HCT116 (cell line): ENCODE data around the gene TENT4A. TPM values are rescaled to one million over a fixed set of nuclear protein-coding genes. Genes with fewer than 3 reads are reported as not detected.

ENCODE experiments used
- ATAC-seq: fragments of 200-7000 bp; cut with Tn5 transposase; 2 replicates; pipeline ENCODE4 v1.9.1; 2020; ENCODE audit warnings: mild to moderate bottlenecking, moderate library complexity
- BruUV-seq: library from RNA; stranded (reverse); fragments of 400-500 nt; replicated peaks from 2 replicates; lab custom pipeline; 2021; lab: Mats Ljungman, UMichigan
- CTCF ChIA-PET: fragments of 300-600 bp; sonication (Branson Sonifier 250); formaldehyde crosslinking; loops from one replicate; lab custom pipeline; 2021; ENCODE audit warnings: antibody characterized with exemption; lab: Charles Lee
- POLR2A ChIA-PET: fragments of 300-600, 350-600 bp; sonication (Branson Sonifier 250); formaldehyde crosslinking; loops from one replicate; lab custom pipeline; 2021; ENCODE audit warnings: antibody characterized with exemption; lab: Charles Lee
- RAD21 ChIA-PET, 2 experiments: fragments of 300-600 bp; sonication (Branson Sonifier 250); formaldehyde crosslinking; loops; one replicate each; lab custom pipeline; 2023; ENCODE audit warnings: low total read pairs in 2 of 2; ENCODE audit not compliant: uncharacterized antibody in 2 of 2, unreplicated experiment in 2 of 2, low non-redundant PET in 1 of 2; lab: Charles Lee
- DNase-seq: peaks from one replicate; pipeline ENCODE4 v3.0.0-alpha.2; 2010; ENCODE audit warnings: low read depth, low spot score
- H2AFZ ChIP-seq: fragments of 200-600 bp; shearing (Covaris generic), sonication (generic); 2 replicates; pipeline ENCODE4 v1.6.1; 2017; ENCODE audit warnings: low read depth, mixed run types, mixed read lengths, antibody characterized with exemption, low read length; ENCODE audit not compliant: poor library complexity, severe bottlenecking
- H3K27ac ChIP-seq: 2 replicates; pipeline ENCODE4 v1.5.1; 2012; ENCODE audit warnings: low read depth, low read length
- H3K27me3 ChIP-seq: fragments of 200-600 bp; sonication (generic); 2 replicates; pipeline ENCODE4 v1.6.1; 2016; ENCODE audit warnings: mixed run types, low read length, mixed read lengths; ENCODE audit not compliant: insufficient read depth
- H3K36me3 ChIP-seq, 2 experiments: fragments of 200-500 bp in 1 of 2; fragments of 200-600 bp in 1 of 2; sonication (Bioruptor generic) in 1 of 2; sonication (generic) in 1 of 2; 2 replicates each; pipeline versions ENCODE4 v1.5.1 to v1.6.1; 2014 to 2016; ENCODE audit warnings: low read length in 2 of 2, inconsistent platforms in 1 of 2, mixed read lengths in 1 of 2, mixed run types in 1 of 2; ENCODE audit not compliant: insufficient read depth in 2 of 2, control insufficient read depth in 1 of 2
- H3K4me1 ChIP-seq, 2 experiments: fragments of 200-600 bp in 1 of 2; sonication (generic) in 1 of 2; 2 replicates each; pipeline versions ENCODE4 v1.5.1 to v1.6.1; 2012 to 2017; ENCODE audit warnings: low read length in 2 of 2, inconsistent platforms in 1 of 2, mild to moderate bottlenecking in 1 of 2, mixed read lengths in 1 of 2, mixed run types in 1 of 2, moderate library complexity in 1 of 2; ENCODE audit not compliant: insufficient read depth in 2 of 2, control insufficient read depth in 1 of 2
- H3K4me2 ChIP-seq: fragments of 200-600 bp; sonication (generic); 2 replicates; pipeline ENCODE4 v1.6.1; 2017; ENCODE audit warnings: mixed run types, low read length, mixed read lengths
- H3K4me3 ChIP-seq, 2 experiments: fragments of 200-600 bp in 1 of 2; sonication (generic) in 1 of 2; replicated peaks in 1 of 2; 2 replicates each; pipeline ENCODE4 v1.5.1; 2011 to 2016; ENCODE audit warnings: low read length in 2 of 2, control low read depth in 1 of 2, low read depth in 1 of 2, mild to moderate bottlenecking in 1 of 2, mixed read lengths in 1 of 2, mixed run types in 1 of 2
- H3K79me2 ChIP-seq: fragments of 200-600 bp; sonication (generic); 2 replicates; pipeline ENCODE4 v1.6.1; 2017; ENCODE audit warnings: mild to moderate bottlenecking, mixed run types, low read length, moderate library complexity, mixed read lengths; ENCODE audit not compliant: insufficient read depth
- H3K9ac ChIP-seq: fragments of 200-600 bp; sonication (generic); 2 replicates; pipeline ENCODE4 v1.6.1; 2016; ENCODE audit warnings: low read length, mixed read lengths
- H3K9me2 ChIP-seq: fragments of 200-600 bp; sonication (generic), shearing (Covaris generic); 2 replicates; pipeline ENCODE4 v1.6.1; 2017; ENCODE audit warnings: mixed run types, mild to moderate bottlenecking, moderate library complexity; ENCODE audit not compliant: insufficient read depth
- H3K9me3 ChIP-seq, 2 experiments: fragments of 200-500 bp in 1 of 2; fragments of 200-600 bp in 1 of 2; sonication (Bioruptor generic) in 1 of 2; sonication (generic) in 1 of 2; 2 replicates each; pipeline ENCODE4 v1.6.1; 2014 to 2017; ENCODE audit warnings: low read length in 2 of 2, mixed read lengths in 2 of 2, inconsistent platforms in 1 of 2, low read depth in 1 of 2, mild to moderate bottlenecking in 1 of 2, mixed run types in 1 of 2, moderate library complexity in 1 of 2; ENCODE audit not compliant: control insufficient read depth in 1 of 2, insufficient read depth in 1 of 2
- H4K20me1 ChIP-seq: fragments of 200-600 bp; sonication (generic), shearing (Covaris generic); 2 replicates; pipeline ENCODE4 v1.6.1; 2017; ENCODE audit warnings: mixed run types, mild to moderate bottlenecking, moderate library complexity; ENCODE audit not compliant: insufficient read depth
- CEBPB ChIP-seq: IDR thresholded peaks from 2 replicates; pipeline ENCODE4 v1.6.1; 2012; ENCODE audit warnings: low read depth
- ELF1 ChIP-seq: IDR thresholded peaks from 2 replicates; pipeline ENCODE4 v1.6.1; 2012; ENCODE audit warnings: low read depth, borderline replicate concordance
- EZH2phosphoT487 ChIP-seq: fragments of 200-600 bp; IDR thresholded peaks from 2 replicates; pipeline ENCODE4 v1.6.1; 2018; ENCODE audit warnings: antibody characterized with exemption, borderline replicate concordance
- FOSL1 ChIP-seq: IDR thresholded peaks from 2 replicates; pipeline ENCODE4 v1.6.1; 2012; ENCODE audit warnings: low read depth
- MAX ChIP-seq: IDR thresholded peaks from 2 replicates; pipeline ENCODE4 v1.6.1; 2012
- POLR2A ChIP-seq: IDR thresholded peaks from 2 replicates; pipeline ENCODE4 v1.7.0; 2011; ENCODE audit warnings: borderline replicate concordance; ENCODE audit not compliant: insufficient read depth, insufficient read length; ENCODE audit errors: extremely low read depth
- POLR2AphosphoS5 ChIP-seq: IDR thresholded peaks from 2 replicates; pipeline ENCODE4 v1.6.1; 2011; ENCODE audit warnings: mild to moderate bottlenecking, low read depth, low read length, moderate library complexity
- RAD21 ChIP-seq: IDR thresholded peaks from 2 replicates; pipeline ENCODE4 v1.6.1; 2012; ENCODE audit warnings: low read depth, mild to moderate bottlenecking
- SIN3A ChIP-seq: IDR thresholded peaks from 2 replicates; pipeline ENCODE4 v1.6.1; 2012; ENCODE audit warnings: low read depth
- SP1 ChIP-seq: IDR thresholded peaks from 2 replicates; pipeline ENCODE4 v1.6.1; 2012; ENCODE audit warnings: low read depth
- ZFX ChIP-seq: fragments of 450-650 bp; IDR thresholded peaks from 2 replicates; pipeline ENCODE4 v1.6.1; 2017
- ZNF274 ChIP-seq: fragments of 200-500 bp; sonication (Bioruptor generic); IDR thresholded peaks from 2 replicates; pipeline ENCODE4 v1.6.1; 2014; ENCODE audit warnings: mild to moderate bottlenecking, low read depth, low read length, inconsistent platforms
- intact Hi-C: fragments of 100-400 bp; cut with micrococcal nuclease; formaldehyde crosslinking; loops from 2 replicates; pipeline ENCODE4 v1.10.0; 2022
- total RNA-seq: library from RNA; stranded (reverse); gene quantifications from one replicate; pipeline ENCODE4 v1.2.1, GENCODE V29; 2021; ENCODE audit not compliant: unreplicated experiment
- TF ChIP-seq, protein P1 (sequence below): IDR thresholded peaks from 2 replicates; pipeline ENCODE4 v1.6.1; 2011; ENCODE audit warnings: mild to moderate bottlenecking, low read length, moderate library complexity; ENCODE audit not compliant: insufficient replicate concordance; ENCODE audit errors: extremely low read depth
- TF ChIP-seq, protein P2 (sequence below), 3 experiments: fragments of 200-600 bp in 1 of 3; sonication (generic) in 1 of 3; IDR thresholded peaks in 2 of 3; conservative IDR thresholded peaks in 1 of 3; 2 replicates each; pipeline ENCODE4 v1.5.1; 2012 to 2017; ENCODE audit warnings: low read depth in 2 of 3, low read length in 2 of 3, antibody characterized with exemption in 1 of 3, borderline replicate concordance in 1 of 3, control low read depth in 1 of 3, mild to moderate bottlenecking in 1 of 3, mixed read lengths in 1 of 3, mixed run types in 1 of 3, moderate library complexity in 1 of 3; ENCODE audit not compliant: insufficient read depth in 1 of 3
- TF ChIP-seq, protein P3 (sequence below): IDR thresholded peaks from 2 replicates; pipeline ENCODE4 v1.6.1; 2012

Gene TENT4A
- total RNA-seq, 1 experiment from 2014 or later = 39.8 TPM

- peaks cover 11% of the 10 kb centered on the region; the same call in 1 of the 2 replicates for H4K20me1 ChIP-seq
- ChIA-PET CTCF (no interaction called here), RAD21 (no interaction called here)
Observed at GRCh38 chr5:6736524-6737042, 23.4 kb downstream of the TENT4A start.

More at GRCh38 chr5:6736524-6737042, 23.4 kb downstream of the TENT4A start:
- no peak overlapping the region for H3K4me2 ChIP-seq
- no peaks in the 10 kb centered on the region for H3K27me3 ChIP-seq
- no peaks in the 10 kb centered on the region for H3K9me3 ChIP-seq
- ATAC-seq (no peak), DNase-seq (no peak)
- TF ChIP-seq, protein P1, sequence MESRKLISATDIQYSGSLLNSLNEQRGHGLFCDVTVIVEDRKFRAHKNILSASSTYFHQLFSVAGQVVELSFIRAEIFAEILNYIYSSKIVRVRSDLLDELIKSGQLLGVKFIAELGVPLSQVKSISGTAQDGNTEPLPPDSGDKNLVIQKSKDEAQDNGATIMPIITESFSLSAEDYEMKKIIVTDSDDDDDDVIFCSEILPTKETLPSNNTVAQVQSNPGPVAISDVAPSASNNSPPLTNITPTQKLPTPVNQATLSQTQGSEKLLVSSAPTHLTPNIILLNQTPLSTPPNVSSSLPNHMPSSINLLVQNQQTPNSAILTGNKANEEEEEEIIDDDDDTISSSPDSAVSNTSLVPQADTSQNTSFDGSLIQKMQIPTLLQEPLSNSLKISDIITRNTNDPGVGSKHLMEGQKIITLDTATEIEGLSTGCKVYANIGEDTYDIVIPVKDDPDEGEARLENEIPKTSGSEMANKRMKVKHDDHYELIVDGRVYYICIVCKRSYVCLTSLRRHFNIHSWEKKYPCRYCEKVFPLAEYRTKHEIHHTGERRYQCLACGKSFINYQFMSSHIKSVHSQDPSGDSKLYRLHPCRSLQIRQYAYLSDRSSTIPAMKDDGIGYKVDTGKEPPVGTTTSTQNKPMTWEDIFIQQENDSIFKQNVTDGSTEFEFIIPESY = no peak
- TF ChIP-seq ELF1 (no peak), SIN3A (no peak), POLR2A (no peak), FOSL1 (no peak), CEBPB (no peak), RAD21 (no peak), ZFX (no peak), POLR2AphosphoS5 (no peak), EZH2phosphoT487 (no peak), SP1 (no peak), ZNF274 (no peak), MAX (no peak)
- TF ChIP-seq, protein P2, sequence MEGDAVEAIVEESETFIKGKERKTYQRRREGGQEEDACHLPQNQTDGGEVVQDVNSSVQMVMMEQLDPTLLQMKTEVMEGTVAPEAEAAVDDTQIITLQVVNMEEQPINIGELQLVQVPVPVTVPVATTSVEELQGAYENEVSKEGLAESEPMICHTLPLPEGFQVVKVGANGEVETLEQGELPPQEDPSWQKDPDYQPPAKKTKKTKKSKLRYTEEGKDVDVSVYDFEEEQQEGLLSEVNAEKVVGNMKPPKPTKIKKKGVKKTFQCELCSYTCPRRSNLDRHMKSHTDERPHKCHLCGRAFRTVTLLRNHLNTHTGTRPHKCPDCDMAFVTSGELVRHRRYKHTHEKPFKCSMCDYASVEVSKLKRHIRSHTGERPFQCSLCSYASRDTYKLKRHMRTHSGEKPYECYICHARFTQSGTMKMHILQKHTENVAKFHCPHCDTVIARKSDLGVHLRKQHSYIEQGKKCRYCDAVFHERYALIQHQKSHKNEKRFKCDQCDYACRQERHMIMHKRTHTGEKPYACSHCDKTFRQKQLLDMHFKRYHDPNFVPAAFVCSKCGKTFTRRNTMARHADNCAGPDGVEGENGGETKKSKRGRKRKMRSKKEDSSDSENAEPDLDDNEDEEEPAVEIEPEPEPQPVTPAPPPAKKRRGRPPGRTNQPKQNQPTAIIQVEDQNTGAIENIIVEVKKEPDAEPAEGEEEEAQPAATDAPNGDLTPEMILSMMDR (IDR thresholded peaks at IDR 0.05 in 2 of 3, conservative IDR thresholded peaks at IDR 0.05 in 1 of 3; ENCODE audit: borderline replicate concordance in 1 of 3, insufficient read depth in 1 of 3, low read depth in 2 of 3, low read length in 2 of 3) = no peak
- TF ChIP-seq, protein P3, sequence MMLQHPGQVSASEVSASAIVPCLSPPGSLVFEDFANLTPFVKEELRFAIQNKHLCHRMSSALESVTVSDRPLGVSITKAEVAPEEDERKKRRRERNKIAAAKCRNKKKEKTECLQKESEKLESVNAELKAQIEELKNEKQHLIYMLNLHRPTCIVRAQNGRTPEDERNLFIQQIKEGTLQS = no peak
- BruUV-seq = no TSS peak
- POLR2A ChIA-PET = no interaction called here
- intact Hi-C loops = no loop called here
- peaks cover 23 to 37% of the 10 kb centered on the region in 2 experiments for H3K36me3 ChIP-seq
- H3K9ac ChIP-seq = no peak overlapping the region
- H3K79me2 ChIP-seq = peaks cover 99% of the 10 kb centered on the region
- no peak overlapping the region for H2AFZ ChIP-seq
- H3K4me1 ChIP-seq = no peaks in the 10 kb centered on the region
- no peaks in the 10 kb centered on the region for H3K9me2 ChIP-seq
- no peak overlapping the region for H3K27ac ChIP-seq
- H3K4me3 ChIP-seq = no peak overlapping the region
